ENCODE measurements around the gene SSTR5. TPM values are rescaled to one million over a fixed set of nuclear protein-coding genes. Genes with fewer than 3 reads are reported as not detected.
A peak's percentile ranks its signal among the peaks of the same experiment; 100 is the strongest.

Gene SSTR5
- total RNA-seq, 1 experiment from 2014 or later, result not detected

DNA sequence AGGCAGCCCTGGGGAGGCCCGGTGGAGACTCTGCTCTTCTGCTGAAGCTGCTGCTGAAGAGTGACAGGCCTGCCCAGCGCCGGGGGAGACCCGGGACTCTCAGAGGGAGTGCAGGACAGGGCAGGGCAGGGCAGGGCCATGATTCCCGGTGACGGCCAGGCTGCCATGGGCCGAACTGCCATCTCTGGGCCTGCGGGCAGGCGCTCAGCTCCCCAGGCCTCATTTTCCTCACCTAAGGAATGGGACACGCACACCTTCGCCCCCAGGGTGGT, 22.6 kb upstream of the SSTR5 start:
- in situ Hi-C loops (cut with HindIII; ENCODE audit: low pct_unique_long_range_greater_than_20kb, low sequenced_read_pairs), result no loop called here

DNA sequence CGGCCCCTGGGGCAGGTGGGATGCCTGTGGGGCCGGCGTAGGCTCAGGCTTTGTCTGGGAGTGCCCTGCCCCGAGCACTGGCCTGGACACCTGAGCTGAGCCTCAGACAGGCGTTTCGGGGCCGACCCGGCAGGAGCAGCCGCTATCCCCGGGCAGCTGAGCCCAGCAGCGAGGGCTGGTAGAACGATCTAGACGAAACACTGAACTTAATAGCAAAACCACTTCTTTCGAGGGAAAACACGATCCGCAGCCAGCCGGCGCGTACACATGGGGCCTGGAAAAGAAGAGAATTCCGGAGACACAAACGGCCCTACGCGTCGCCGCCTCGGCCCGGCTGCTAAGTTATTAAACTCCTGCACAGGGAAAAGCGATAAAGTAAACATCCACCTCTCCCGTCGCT, 22.0 kb upstream of the SSTR5 start:
- no peak for DNase-seq (ENCODE audit: low read depth, low spot score)
- in situ Hi-C loops (cut with HindIII; ENCODE audit: low pct_unique_long_range_greater_than_20kb, low sequenced_read_pairs), result no loop called here

More for the DNA sequence above, 22.6 kb upstream of the SSTR5 start:
- no peak for DNase-seq (ENCODE audit: low read depth, low spot score)

DNA sequence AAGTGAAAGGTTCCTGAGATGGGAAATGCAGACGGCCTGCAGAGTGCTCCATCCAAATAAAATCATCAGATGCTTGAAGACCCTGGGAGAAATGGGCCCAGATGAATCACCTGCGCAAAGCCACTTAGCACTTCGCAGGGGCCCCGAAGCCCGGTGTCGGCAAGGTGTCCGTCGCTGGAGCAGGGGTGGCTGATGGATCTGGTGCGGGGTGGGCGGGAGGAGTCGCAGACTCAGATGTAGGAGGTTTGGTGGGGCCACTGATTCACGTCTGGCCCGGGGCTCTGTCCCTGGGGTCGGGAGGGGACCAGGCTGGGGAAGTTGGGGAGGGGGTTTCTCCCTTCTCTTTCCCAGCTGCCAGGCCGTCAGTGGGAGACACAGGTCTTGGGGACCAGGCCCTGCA, 21.6 kb upstream of the SSTR5 start:
- no peak for DNase-seq (ENCODE audit: low read depth, low spot score)
- in situ Hi-C loops (cut with HindIII; ENCODE audit: low pct_unique_long_range_greater_than_20kb, low sequenced_read_pairs), result no loop called here

DNA sequence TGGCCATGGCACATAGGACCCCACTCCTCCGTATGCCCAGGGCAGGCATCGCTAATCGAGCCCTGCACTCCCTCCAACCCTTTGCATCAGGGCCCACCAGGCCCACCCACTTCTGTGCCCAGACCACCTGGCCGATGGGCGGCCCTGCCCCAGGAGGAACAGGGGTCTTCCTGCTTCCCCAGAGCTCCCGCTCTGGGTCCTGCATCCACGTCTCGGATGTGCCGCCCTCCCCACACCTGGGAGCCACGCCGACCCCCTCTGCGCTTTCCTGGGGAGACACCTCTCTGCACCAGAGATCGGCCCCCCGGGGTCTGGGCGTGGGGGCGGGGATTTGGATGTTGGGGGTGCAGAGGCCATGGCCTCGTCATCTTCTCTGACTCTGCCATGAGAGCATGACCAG, 21.1 kb upstream of the SSTR5 start:
- no peak for DNase-seq (ENCODE audit: low read depth, low spot score)
- in situ Hi-C loops (cut with HindIII; ENCODE audit: low pct_unique_long_range_greater_than_20kb, low sequenced_read_pairs), result no loop called here

DNA sequence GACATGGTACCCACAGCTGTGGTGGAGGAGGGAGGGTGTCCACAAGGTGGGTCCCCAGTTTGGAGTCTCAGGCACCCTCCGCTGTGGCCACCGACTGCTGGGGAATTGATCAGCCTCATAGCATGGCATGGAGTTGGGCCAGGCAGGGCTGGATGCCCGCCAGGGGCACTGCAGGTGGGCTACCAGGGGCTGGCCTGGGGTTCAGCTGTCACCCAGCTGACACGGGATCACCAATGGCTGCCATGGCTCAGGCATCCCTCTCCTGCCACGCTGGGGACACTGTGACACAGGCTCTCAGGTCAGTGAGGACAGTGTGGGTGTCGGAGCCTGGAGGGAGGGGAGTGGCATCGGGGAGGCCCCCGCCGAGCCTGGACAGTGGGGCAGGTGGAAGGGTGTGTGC, 19.8 kb upstream of the SSTR5 start:
- DNase-seq (ENCODE audit: low read depth, low spot score), result no peak
- in situ Hi-C loops (cut with HindIII; ENCODE audit: low pct_unique_long_range_greater_than_20kb, low sequenced_read_pairs), result no loop called here

DNA sequence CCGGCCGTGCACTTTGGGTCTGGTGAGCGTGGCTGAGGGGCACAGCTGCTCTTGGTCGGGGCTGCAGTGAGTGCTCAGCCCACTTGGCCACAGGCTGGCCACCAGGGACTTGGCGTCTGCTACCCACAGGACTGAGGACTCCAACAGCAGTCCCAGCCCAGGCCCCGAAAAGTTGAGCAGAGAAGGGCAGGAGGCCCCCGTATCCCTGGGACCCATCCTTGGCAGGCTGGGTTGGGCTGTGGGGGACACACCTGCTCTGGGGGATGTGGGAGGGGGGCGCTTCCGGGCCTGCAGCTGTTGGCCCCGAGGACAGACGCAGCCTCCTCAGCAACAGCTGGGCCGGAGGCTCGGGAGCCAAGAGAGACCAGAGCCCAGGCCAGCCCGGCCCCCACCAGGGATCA, 19.4 kb upstream of the SSTR5 start:
- in situ Hi-C loops (cut with HindIII; ENCODE audit: low pct_unique_long_range_greater_than_20kb, low sequenced_read_pairs), result no loop called here
- DNase-seq (ENCODE audit: low read depth, low spot score), result no peak

DNA sequence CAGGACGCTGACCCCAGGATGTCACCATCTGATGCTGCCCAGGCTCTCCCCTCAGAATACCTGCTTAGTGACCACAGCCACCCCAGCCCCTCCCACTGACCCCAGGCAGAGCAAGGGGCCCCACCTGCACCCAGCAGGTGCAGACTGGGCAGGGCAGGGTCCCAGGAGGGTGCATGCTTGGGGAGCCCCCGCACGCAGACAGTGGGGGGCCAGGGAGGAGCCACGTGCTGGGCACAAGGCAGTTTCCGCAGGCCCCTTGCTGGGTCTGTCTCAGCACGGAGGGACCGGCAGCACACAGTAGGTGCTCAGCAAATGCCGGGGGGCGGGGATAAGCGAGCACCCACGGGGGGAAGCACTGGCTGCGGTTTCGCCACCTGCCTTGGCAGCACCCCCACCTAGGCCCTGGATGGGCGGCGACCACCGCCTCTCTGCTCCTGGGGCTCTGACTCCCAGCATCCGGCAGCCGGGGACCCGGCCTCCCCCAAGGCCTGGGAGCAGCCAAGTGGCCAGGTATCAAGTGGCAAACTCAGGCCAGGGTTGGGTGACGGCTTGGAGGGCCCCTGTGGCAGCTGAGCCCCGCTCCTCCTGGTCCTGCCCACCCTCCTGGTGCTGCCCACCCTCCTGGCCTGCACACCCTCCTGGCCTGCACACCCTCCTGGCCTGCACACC, 18.7 kb upstream of the SSTR5 start:
- DNase-seq (ENCODE audit: low read depth, low spot score), result no peak
- in situ Hi-C loops (cut with HindIII; ENCODE audit: low pct_unique_long_range_greater_than_20kb, low sequenced_read_pairs), result no loop called here

DNA sequence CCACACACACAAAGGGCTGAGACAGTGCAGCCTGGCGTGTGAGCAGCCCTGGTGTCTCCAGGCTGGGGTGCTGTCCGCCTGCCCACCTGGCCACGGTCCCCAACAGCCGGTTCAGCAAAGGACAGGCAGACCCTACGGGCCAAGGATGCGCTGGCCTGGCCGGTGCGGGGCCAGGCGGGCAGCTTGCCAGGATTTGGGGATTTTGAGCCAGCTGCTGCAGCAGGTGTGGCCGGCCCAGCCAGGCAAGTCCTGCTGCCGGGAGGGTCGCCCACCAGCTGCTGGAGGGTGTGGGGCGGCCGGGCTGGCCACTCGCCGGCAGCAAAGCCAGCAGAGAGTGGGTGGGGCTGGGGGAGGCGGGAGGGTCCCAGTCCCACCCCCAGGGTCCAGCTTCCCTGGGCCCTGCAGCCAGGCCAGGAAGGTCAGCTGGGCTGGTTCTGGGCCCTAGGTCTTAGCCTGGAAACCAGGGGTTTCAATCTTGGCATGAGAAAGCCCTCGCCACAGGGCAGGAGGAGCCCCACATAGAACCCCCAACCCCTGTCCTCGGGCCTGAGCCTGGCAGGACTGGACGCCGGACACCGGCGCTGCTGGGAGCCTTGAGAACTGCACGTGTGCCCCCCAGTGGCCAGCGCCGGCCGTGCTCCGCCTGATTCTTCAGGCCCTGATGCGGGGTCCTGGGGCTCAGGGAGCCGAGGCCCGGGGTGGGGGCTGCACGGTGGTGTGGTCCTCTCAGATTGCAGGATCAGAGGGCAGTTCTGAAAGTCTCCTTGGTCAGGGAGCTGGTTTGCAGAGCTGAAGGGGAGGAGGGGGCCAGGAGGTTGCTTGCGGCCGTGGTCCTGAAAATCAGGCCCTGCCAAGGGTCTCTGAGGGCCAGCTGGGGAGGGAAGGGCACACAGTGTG, 17.6 kb upstream of the SSTR5 start:
- DNase-seq (ENCODE audit: low read depth, low spot score), result peak; percentile 60
- in situ Hi-C loops (cut with HindIII; ENCODE audit: low pct_unique_long_range_greater_than_20kb, low sequenced_read_pairs), result no loop called here

DNA sequence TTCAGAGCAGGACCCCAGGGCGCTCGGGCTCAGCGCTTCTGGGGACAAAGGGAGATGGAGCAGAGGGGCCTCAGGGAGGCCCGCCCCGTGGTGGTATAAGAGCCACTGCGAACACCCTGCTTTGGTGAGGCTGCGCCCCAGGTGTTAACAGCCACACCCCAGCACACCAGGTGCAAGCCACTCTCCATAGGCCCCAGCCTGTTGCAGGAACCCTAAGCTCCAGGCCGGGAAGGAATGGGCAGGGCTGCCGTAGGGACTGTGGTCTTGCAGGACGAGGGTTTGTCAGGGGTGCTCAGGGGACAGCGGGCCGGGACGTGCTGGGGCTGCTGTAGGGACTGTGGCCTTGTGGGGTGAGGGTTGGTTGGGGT, 17.0 kb upstream of the SSTR5 start:
- in situ Hi-C loops (cut with HindIII; ENCODE audit: low pct_unique_long_range_greater_than_20kb, low sequenced_read_pairs), result no loop called here
- no peak for DNase-seq (ENCODE audit: low read depth, low spot score)

DNA sequence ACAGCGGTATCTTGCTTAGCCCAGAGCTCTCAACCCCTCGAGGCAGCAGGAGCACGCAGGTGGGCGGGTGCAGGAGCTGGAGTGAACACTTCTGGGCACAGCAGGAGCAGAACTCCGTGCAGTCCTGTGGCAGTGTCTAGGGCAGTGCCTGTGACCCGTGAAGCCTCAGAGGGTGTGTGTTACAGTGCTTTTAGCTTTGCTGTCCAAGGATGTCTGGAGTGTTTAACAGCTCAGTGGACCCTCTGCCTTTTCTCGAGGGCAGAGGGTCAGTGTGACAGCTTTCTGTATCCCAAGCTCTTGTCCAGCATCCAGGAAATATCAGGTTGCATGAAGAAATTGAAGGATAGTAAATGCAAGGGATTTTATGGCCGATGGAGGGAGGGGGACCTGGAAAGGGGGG, 16.4 kb upstream of the SSTR5 start:
- DNase-seq (ENCODE audit: low read depth, low spot score), result no peak
- in situ Hi-C loops (cut with HindIII; ENCODE audit: low pct_unique_long_range_greater_than_20kb, low sequenced_read_pairs), result no loop called here

DNA sequence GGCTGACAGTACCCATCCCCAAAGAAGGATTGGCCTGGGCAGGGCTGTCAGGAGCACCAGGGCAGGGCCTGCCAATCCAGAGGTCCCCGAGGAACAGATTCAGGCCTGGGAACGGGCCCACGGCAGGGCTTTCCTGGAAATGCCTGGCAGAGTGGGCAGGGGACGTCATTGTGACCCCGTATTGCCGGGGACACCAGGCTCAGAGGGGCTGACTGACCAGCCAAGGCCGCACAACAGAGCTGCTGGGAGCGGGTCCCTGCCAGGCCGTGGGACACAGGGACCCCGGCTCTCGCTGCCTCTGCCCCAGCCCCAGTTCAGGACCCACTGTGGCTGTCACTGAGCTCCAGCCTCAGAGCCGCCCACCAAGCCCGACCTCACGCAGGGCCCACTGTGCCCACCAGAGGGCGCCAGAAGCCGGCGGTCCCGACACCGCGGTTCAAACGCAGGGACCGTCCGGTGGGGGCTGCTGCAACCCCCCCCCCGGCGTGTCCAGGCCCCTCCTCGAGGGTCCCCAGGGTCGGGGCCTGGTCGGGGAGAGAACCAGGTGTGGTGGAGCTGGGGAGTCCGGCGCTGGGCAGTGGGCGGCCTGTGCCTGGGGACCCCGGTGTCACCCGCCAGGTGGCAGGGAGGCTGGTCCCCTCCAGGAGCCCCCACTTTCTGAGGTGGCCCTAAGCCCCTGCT, 15.2 kb upstream of the SSTR5 start:
- peak; percentile 31 for DNase-seq (ENCODE audit: low read depth, low spot score)
- in situ Hi-C loops (cut with HindIII; ENCODE audit: low pct_unique_long_range_greater_than_20kb, low sequenced_read_pairs), result no loop called here

DNA sequence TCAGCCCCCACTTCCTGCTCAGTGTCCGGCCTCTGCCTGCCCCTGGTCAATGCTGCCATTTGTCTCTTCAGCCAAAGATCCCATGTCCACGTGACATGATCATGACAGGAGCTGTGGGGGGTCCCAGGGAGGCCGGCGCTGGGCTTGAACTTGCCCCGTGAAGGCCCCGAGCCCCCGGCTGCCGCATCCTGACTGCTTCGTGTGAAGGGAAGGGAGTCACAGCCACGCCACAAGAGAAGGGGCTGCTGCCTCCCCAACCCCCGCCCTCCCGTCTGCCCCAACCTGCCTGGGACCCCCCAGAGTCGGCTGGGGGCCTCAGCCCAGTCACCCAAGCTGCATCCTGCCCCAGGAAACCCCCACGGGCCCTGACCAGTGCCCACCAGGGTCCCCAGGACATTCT, 14.3 kb upstream of the SSTR5 start:
- in situ Hi-C loops (cut with HindIII; ENCODE audit: low pct_unique_long_range_greater_than_20kb, low sequenced_read_pairs), result no loop called here
- no peak for DNase-seq (ENCODE audit: low read depth, low spot score)

DNA sequence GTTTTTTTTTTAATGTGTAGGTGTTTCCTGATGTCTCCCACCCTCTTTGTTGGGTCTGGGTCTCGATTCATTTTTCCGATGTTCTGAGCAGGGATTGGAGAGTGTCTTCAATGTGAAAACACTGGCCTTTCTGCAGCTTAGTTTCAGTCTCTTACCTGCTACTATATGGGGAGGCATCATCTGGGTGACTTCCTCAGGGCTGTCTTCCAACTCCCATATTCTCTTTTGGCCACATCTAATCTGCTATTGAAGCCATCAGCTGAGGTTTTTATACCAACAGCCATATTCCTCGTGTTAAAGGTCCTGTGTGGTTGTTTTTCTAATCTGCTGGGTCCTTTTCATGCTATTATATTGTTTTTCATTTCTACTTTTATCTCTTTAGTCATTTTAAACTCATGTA, 13.2 kb upstream of the SSTR5 start:
- in situ Hi-C loops (cut with HindIII; ENCODE audit: low pct_unique_long_range_greater_than_20kb, low sequenced_read_pairs), result no loop called here
- DNase-seq (ENCODE audit: low read depth, low spot score), result no peak

DNA sequence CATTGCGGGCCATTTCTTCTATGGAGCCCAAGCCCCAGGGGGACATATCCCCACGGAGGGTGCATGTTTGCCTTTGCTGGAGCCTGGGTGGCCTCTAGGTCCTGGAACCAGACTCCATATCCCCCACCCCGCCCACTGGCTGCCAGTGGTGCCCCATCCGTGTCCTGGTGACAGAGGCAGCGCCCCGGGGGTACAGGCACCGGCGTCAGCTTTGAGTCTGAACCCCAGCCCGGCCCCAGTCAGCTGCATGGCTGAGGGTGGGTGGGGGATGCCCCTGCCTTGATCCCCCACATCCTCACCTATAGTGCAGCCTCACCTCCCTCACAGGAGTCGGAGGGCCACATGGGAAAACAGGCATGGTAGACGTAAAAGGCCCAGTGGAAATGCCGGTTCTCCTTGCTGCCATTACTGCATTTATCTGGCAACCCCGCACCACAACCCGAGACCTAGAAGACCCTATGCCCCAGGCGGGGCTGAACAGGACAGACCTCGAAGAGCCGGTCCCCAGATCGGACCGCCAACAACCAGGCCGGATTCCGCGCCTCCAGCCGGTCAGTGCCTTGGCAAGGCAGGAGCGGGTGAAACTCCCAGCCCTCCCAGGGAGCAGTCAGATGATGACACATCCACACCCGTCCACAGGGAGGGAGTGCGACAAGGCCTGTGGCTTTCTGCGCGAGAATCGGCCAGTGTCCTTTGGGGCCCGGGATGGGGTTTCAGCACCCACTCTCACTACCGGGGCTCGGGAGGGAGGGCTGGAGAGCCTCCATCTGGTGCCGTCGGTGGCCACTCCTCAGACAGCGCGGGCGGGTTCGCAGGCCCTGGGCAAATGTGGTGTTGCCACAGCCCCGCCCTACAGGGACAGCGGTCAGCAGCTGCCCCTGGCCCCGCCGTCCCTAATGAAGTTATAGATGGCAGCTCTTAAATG, 11.9 kb upstream of the SSTR5 start:
- in situ Hi-C loops (cut with HindIII; ENCODE audit: low pct_unique_long_range_greater_than_20kb, low sequenced_read_pairs), result no loop called here
- DNase-seq (ENCODE audit: low read depth, low spot score), result no peak

DNA sequence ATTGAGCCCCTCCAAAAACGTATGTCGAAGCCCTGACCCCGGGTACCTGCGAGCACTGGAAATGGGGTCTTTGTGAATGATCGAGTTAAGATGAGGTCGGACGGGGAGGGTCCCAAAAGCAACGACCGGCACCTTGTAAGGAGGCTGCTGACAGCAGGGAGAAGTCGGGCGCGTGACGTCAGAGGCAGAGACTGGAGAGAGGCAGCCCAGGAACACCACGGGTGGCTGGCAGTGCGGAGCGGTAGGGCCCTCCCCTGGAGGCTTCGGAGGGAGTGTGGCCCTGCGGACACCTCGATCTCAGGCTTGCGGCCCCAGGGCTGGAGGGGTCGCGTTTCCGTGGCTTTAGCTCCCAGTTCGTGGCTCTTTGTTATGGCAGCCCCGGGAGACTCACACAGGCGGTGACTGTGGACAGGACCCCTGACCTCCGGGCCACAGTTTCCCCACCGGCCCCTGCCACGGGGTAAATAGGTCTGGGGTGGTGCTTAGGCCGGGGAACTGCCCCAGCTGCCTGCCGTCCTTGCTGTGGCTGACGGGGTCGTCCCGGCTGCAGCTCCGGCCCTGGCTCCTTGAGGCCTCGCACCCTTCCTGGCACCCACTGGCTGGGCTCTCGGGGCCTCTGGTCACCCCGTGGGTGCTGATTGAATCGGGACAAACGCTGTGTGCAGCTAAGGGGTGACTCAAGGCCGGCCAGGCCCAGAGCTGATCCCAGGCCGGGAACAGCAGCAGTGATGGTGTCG, 10.6 kb upstream of the SSTR5 start:
- in situ Hi-C loops (cut with HindIII; ENCODE audit: low pct_unique_long_range_greater_than_20kb, low sequenced_read_pairs), result no loop called here
- DNase-seq (ENCODE audit: low read depth, low spot score), result no peak

DNA sequence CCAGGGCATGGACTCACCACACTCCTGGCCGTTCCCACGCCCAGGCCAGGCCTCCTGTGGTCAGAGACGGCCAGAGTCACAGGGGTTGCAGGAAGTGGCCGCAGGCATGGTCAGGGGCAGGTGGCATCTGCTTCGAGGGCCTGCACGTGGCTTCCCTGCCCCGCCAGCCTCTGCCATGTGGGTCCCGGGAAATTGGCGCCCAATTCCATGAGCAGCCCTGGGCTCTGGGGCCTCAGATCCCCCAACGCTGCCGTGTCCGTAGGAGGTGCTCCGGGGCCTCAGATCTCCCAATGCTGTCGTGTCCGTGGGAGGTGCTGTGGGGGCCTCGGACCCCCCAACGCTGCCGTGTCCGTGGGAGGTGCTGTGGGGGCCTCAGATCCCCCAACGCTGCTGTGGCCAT, 9.7 kb upstream of the SSTR5 start:
- in situ Hi-C loops (cut with HindIII; ENCODE audit: low pct_unique_long_range_greater_than_20kb, low sequenced_read_pairs), result no loop called here
- DNase-seq (ENCODE audit: low read depth, low spot score), result no peak

DNA sequence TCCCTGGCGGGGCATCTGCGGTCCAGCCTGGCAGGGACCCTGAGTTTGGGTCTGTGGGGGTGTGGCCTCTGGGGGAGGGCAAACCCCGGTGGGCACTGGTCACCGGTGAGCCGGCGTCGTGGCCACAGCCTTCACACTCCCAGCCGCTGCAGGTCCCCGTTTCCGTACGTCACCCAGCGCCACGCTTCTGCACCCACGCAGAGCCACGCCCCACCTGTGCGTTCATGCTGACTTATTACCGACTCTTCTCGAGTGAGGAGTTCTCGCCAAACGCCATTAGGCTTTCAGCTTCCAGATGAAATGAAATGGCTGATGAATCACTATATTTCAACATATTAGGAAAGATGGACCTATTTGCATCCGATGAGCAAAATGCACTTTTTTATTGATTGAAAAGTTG, 8.8 kb upstream of the SSTR5 start:
- in situ Hi-C loops (cut with HindIII; ENCODE audit: low pct_unique_long_range_greater_than_20kb, low sequenced_read_pairs), result no loop called here
- no peak for DNase-seq (ENCODE audit: low read depth, low spot score)
